H1 (cell line): ENCODE results near the gene TAF4. TPM values are rescaled to one million over a fixed set of nuclear protein-coding genes. Genes with fewer than 3 reads are reported as not detected.

Experiments
- EP300 ChIP-seq, 2 experiments: IDR thresholded peaks; 1 replicate in 1 of 2; 2 replicates in 1 of 2; pipeline ENCODE4 v1.6.1; 2011 to 2012; ENCODE audit warnings: low read depth in 2 of 2, low read length in 2 of 2, mild to moderate bottlenecking in 2 of 2, borderline replicate concordance in 1 of 2, inconsistent platforms in 1 of 2, moderate library complexity in 1 of 2
- EZH2 ChIP-seq: fragments of 200-600 bp; sonication (generic); IDR thresholded peaks from 2 replicates; pipeline ENCODE4 v1.7.1; 2012; ENCODE audit warnings: low read depth, mild to moderate bottlenecking, moderate library complexity, low read length, inconsistent platforms; ENCODE audit not compliant: severe bottlenecking
- NRF1 ChIP-seq: IDR thresholded peaks from 2 replicates; pipeline ENCODE4 v1.6.1; 2011; ENCODE audit warnings: mild to moderate bottlenecking, low read depth, low read length, improper control_type of control experiment
- RAD21 ChIP-seq, 2 experiments: IDR thresholded peaks in 1 of 2; conservative IDR thresholded peaks in 1 of 2; 2 replicates each; pipeline ENCODE4 v1.6.1; 2011; ENCODE audit warnings: low read depth in 2 of 2, low read length in 2 of 2, improper control_type of control experiment in 1 of 2, inconsistent platforms in 1 of 2, mild to moderate bottlenecking in 1 of 2, moderate library complexity in 1 of 2
- SP4 ChIP-seq: IDR thresholded peaks from 2 replicates; pipeline ENCODE4 v1.6.1; 2012; ENCODE audit warnings: low read length, inconsistent platforms
- polyA plus RNA-seq, 7 experiments: library from polyadenylated mRNA; depleted of rRNA in 3 of 7; stranded (reverse) in 5 of 7; unstranded in 2 of 7; fragments of >200 nt in 5 of 7; fragments of 200-250 nt in 2 of 7; gene quantifications; 1 replicate in 5 of 7; 2 replicates in 1 of 7; 4 replicates in 1 of 7; pipeline versions ENCODE4 v1.2.1 to v1.2.3, GENCODE V29; 2011 to 2013; ENCODE audit warnings: missing spikeins in 2 of 7, mixed read lengths in 2 of 7
- total RNA-seq: library from RNA; stranded (reverse); fragmentation: NEBNext Ultra II Directional; extraction: Animal tissue kit (Norgen Biotek cat#: 25700); gene quantifications from 2 replicates; pipeline ENCODE4 v1.2.1, GENCODE V29; 2021

The TAF4 gene
- total and polyA plus RNA-seq, 2 of the 8 experiments (the other 6 are each of a cell fraction or from before 2014, with no cell fraction given): 16.0 to 30.1 TPM

GRCh38 chr20:62014889-62015537 lies 50.7 kb downstream of the TAF4 start (continued):
- no peak for TF ChIP-seq SP4
- TF ChIP-seq EZH2: no peak
- TF ChIP-seq RAD21 (IDR thresholded peaks at IDR 0.05 in 1 of 2, conservative IDR thresholded peaks at IDR 0.05 in 1 of 2; ENCODE audit: low read depth in 2 of 2, low read length in 2 of 2): no peak
- TF ChIP-seq EP300 (IDR thresholded peaks at IDR 0.05; ENCODE audit: borderline replicate concordance in 1 of 2, low read depth in 2 of 2, low read length in 2 of 2): no peak
- no peak for TF ChIP-seq NRF1
